Measurements from ENCODE around the gene COL13A1.

The COL13A1 gene

GRCh38 chr10:69757553-69758309 lies 44.0 kb upstream of the COL13A1 start:
- Histone ChIP-seq H3K36me3 (ENCODE audit: control insufficient read depth, insufficient read depth, low read length) (no peaks in the 10 kb centered on the region), H3K9ac (no peak overlapping the region), H3K9me3 (ENCODE audit: control insufficient read depth, low read length) (no peaks in the 10 kb centered on the region), H3K4me2 (ENCODE audit: low read length) (no peak overlapping the region), H3K27me3 (ENCODE audit: control insufficient read depth, insufficient read depth, low read length) (no peaks in the 10 kb centered on the region), H3K27ac (no peak overlapping the region), H3K4me1 (no peaks in the 10 kb centered on the region), H2AFZ (no peak overlapping the region), H3K4me3 (ENCODE audit: low read depth, low read length) (no peak overlapping the region), H3K79me2 (no peaks in the 10 kb centered on the region)
- TF ChIP-seq CTCF (IDR thresholded peaks at IDR 0.05) = no peak

GRCh38 chr10:69758310-69758728 lies 43.4 kb upstream of the COL13A1 start:
- Histone ChIP-seq H3K4me3 (ENCODE audit: low read depth, low read length) (no peak overlapping the region), H2AFZ (no peak overlapping the region), H3K36me3 (ENCODE audit: control insufficient read depth, insufficient read depth, low read length) (no peaks in the 10 kb centered on the region), H3K27me3 (ENCODE audit: control insufficient read depth, insufficient read depth, low read length) (no peaks in the 10 kb centered on the region), H3K4me1 (no peaks in the 10 kb centered on the region), H3K4me2 (ENCODE audit: low read length) (no peak overlapping the region), H3K9me3 (ENCODE audit: control insufficient read depth, low read length) (no peaks in the 10 kb centered on the region), H3K9ac (no peak overlapping the region), H3K79me2 (no peaks in the 10 kb centered on the region), H3K27ac (no peak overlapping the region)
- TF ChIP-seq CTCF (IDR thresholded peaks at IDR 0.05) = no peak

- Histone ChIP-seq H3K4me2 (ENCODE audit: low read length) (no peak overlapping the region), H3K27me3 (ENCODE audit: control insufficient read depth, insufficient read depth, low read length) (no peaks in the 10 kb centered on the region), H3K4me3 (ENCODE audit: low read depth, low read length) (no peak overlapping the region), H2AFZ (no peak overlapping the region), H3K79me2 (no peaks in the 10 kb centered on the region), H3K9me3 (ENCODE audit: control insufficient read depth, low read length) (no peaks in the 10 kb centered on the region), H3K27ac (no peak overlapping the region), H3K36me3 (ENCODE audit: control insufficient read depth, insufficient read depth, low read length) (no peaks in the 10 kb centered on the region), H3K4me1 (no peaks in the 10 kb centered on the region), H3K9ac (no peak overlapping the region)
- TF ChIP-seq CTCF (IDR thresholded peaks at IDR 0.05) = no peak
Observed at GRCh38 chr10:69759641-69760040, 42.1 kb upstream of the COL13A1 start.

GRCh38 chr10:69760072-69760471 lies 41.6 kb upstream of the COL13A1 start:
- no peak overlapping the region for H3K27ac ChIP-seq
- H2AFZ ChIP-seq = no peak overlapping the region
- H3K4me2 ChIP-seq (ENCODE audit: low read length) = no peak overlapping the region
- no peak for TF ChIP-seq CTCF (IDR thresholded peaks at IDR 0.05)
- H3K9me3 ChIP-seq (ENCODE audit: control insufficient read depth, low read length) = no peaks in the 10 kb centered on the region
- no peaks in the 10 kb centered on the region for H3K79me2 ChIP-seq
- H3K9ac ChIP-seq = no peak overlapping the region
- no peak overlapping the region for H3K4me3 ChIP-seq (ENCODE audit: low read depth, low read length)
- H3K4me1 ChIP-seq = no peaks in the 10 kb centered on the region
- no peaks in the 10 kb centered on the region for H3K27me3 ChIP-seq (ENCODE audit: control insufficient read depth, insufficient read depth, low read length)
- H3K36me3 ChIP-seq (ENCODE audit: control insufficient read depth, insufficient read depth, low read length) = no peaks in the 10 kb centered on the region

- no peaks in the 10 kb centered on the region for H3K4me1 ChIP-seq
- no peaks in the 10 kb centered on the region for H3K36me3 ChIP-seq (ENCODE audit: control insufficient read depth, insufficient read depth, low read length)
- TF ChIP-seq CTCF (IDR thresholded peaks at IDR 0.05) = no peak
- no peak overlapping the region for H3K4me3 ChIP-seq (ENCODE audit: low read depth, low read length)
- no peaks in the 10 kb centered on the region for H3K79me2 ChIP-seq
- H3K27me3 ChIP-seq (ENCODE audit: control insufficient read depth, insufficient read depth, low read length) = no peaks in the 10 kb centered on the region
- no peak overlapping the region for H3K27ac ChIP-seq
- H2AFZ ChIP-seq = no peak overlapping the region
- no peak overlapping the region for H3K9ac ChIP-seq
- no peak overlapping the region for H3K4me2 ChIP-seq (ENCODE audit: low read length)
- no peaks in the 10 kb centered on the region for H3K9me3 ChIP-seq (ENCODE audit: control insufficient read depth, low read length)
Observed at GRCh38 chr10:69761320-69761719, 40.4 kb upstream of the COL13A1 start.
